HepG2 (cell line): ENCODE results near the gene AIF1. TPM values are rescaled to one million over a fixed set of nuclear protein-coding genes. Genes with fewer than 3 reads are reported as not detected.

Experiments used
- ARID4A ChIP-seq: sonication (generic); formaldehyde crosslinking; IDR thresholded peaks from 2 replicates; pipeline ENCODE4 v1.5.0; 2020; ENCODE audit warnings: mild to moderate bottlenecking, missing genetic modification reagents, borderline replicate concordance
- PRDM10 ChIP-seq: sonication (generic); formaldehyde crosslinking; IDR thresholded peaks from 2 replicates; pipeline ENCODE4 v1.4.0; 2020; ENCODE audit warnings: low read depth, missing genetic modification reagents
- RAD21 ChIP-seq: fragments of 450-650 bp; formaldehyde crosslinking; IDR thresholded peaks from 2 replicates; pipeline ENCODE4 v1.5.0; 2020; ENCODE audit warnings: mild to moderate bottlenecking
- ZFAT ChIP-seq: sonication (generic); formaldehyde crosslinking; conservative IDR thresholded peaks from 2 replicates; pipeline ENCODE4 v1.8.1; 2023; ENCODE audit warnings: missing genetic modification reagents, inconsistent platforms
- ZNF251 ChIP-seq: sonication (generic); formaldehyde crosslinking; IDR thresholded peaks from 2 replicates; pipeline ENCODE4 v1.9.0; 2021; ENCODE audit warnings: mild to moderate bottlenecking, missing genetic modification reagents
- ZNF549 ChIP-seq: sonication (generic); formaldehyde crosslinking; IDR thresholded peaks from 2 replicates; pipeline ENCODE4 v1.5.0; 2020; ENCODE audit warnings: missing genetic modification reagents
- polyA plus RNA-seq, 8 experiments: library from polyadenylated mRNA; depleted of rRNA in 3 of 8; stranded (reverse) in 7 of 8; unstranded in 1 of 8; fragments of >200 nt; fragmentation: Illumina TruSeq in 4 of 8; extraction: Trizol in 4 of 8; gene quantifications; 2 replicates each; pipeline versions ENCODE4 v1.2.1 to v1.2.3, GENCODE V29; 2011 to 2016; ENCODE audit warnings: low read depth in 4 of 8, missing spikeins in 1 of 8, mixed read lengths in 1 of 8; ENCODE audit not compliant: insufficient read depth in 1 of 8
- total RNA-seq, 5 experiments: library from RNA; depleted of rRNA; stranded (reverse); fragments of >200 nt; fragmentation: Illumina TruSeq; extraction: Trizol; gene quantifications; 2 replicates each; pipeline ENCODE4 v1.2.3, GENCODE V29; 2016; ENCODE audit warnings: low read depth in 1 of 5
- TF ChIP-seq, protein P1 (sequence below): sonication (generic); formaldehyde crosslinking; IDR thresholded peaks from 2 replicates; pipeline ENCODE4 v1.5.1; 2020; ENCODE audit warnings: mild to moderate bottlenecking, missing genetic modification reagents
- TF ChIP-seq, protein P2 (sequence below): sonication (generic); formaldehyde crosslinking; IDR thresholded peaks from 2 replicates; pipeline ENCODE4 v1.5.1; 2020; ENCODE audit warnings: mild to moderate bottlenecking, moderate library complexity, missing genetic modification reagents
- TF ChIP-seq, protein P3 (sequence below): sonication (generic); formaldehyde crosslinking; IDR thresholded peaks from 2 replicates; pipeline ENCODE4 v1.4.0; 2020; ENCODE audit warnings: mild to moderate bottlenecking, missing genetic modification reagents
- TF ChIP-seq, protein P4 (sequence below): sonication (generic); formaldehyde crosslinking; IDR thresholded peaks from 2 replicates; pipeline ENCODE4 v1.5.0; 2020; ENCODE audit warnings: missing genetic modification reagents

The AIF1 gene
- total and polyA plus RNA-seq, 2 of the 13 experiments (the other 11 are each of a cell fraction or from before 2014, with no cell fraction given): 1.5 TPM; not detected in 1

- TF ChIP-seq PRDM10 (CRISPR knock-in tag): peak; percentile 49
- TF ChIP-seq, protein P1, sequence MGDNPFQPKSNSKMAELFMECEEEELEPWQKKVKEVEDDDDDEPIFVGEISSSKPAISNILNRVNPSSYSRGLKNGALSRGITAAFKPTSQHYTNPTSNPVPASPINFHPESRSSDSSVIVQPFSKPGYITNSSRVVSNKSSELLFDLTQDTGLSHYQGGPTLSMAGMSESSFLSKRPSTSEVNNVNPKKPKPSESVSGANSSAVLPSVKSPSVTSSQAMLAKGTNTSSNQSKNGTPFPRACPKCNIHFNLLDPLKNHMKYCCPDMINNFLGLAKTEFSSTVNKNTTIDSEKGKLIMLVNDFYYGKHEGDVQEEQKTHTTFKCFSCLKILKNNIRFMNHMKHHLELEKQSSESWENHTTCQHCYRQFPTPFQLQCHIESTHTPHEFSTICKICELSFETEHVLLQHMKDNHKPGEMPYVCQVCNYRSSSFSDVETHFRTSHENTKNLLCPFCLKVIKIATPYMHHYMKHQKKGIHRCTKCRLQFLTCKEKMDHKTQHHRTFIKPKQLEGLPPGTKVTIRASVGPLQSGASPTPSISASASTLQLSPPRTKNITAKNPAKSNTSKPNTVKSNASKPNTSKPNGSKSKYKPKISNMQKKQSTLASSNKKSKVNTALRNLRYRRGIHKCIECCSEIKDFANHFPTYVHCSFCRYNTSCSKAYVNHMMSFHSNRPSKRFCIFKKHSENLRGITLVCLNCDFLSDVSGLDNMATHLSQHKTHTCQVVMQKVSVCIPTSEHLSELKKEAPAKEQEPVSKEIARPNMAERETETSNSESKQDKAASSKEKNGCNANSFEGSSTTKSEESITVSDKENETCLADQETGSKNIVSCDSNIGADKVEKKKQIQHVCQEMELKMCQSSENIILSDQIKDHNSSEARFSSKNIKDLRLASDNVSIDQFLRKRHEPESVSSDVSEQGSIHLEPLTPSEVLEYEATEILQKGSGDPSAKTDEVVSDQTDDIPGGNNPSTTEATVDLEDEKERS (CRISPR knock-in tag): no peak
- TF ChIP-seq, protein P2, sequence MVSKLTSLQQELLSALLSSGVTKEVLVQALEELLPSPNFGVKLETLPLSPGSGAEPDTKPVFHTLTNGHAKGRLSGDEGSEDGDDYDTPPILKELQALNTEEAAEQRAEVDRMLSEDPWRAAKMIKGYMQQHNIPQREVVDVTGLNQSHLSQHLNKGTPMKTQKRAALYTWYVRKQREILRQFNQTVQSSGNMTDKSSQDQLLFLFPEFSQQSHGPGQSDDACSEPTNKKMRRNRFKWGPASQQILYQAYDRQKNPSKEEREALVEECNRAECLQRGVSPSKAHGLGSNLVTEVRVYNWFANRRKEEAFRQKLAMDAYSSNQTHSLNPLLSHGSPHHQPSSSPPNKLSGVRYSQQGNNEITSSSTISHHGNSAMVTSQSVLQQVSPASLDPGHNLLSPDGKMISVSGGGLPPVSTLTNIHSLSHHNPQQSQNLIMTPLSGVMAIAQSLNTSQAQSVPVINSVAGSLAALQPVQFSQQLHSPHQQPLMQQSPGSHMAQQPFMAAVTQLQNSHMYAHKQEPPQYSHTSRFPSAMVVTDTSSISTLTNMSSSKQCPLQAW: no peak
- TF ChIP-seq ZNF549 (CRISPR knock-in tag): no peak
- TF ChIP-seq, protein P3, sequence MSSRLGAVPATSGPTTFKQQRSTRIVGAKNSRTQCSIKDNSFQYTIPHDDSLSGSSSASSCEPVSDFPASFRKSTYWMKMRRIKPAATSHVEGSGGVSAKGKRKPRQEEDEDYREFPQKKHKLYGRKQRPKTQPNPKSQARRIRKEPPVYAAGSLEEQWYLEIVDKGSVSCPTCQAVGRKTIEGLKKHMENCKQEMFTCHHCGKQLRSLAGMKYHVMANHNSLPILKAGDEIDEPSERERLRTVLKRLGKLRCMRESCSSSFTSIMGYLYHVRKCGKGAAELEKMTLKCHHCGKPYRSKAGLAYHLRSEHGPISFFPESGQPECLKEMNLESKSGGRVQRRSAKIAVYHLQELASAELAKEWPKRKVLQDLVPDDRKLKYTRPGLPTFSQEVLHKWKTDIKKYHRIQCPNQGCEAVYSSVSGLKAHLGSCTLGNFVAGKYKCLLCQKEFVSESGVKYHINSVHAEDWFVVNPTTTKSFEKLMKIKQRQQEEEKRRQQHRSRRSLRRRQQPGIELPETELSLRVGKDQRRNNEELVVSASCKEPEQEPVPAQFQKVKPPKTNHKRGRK (CRISPR knock-in tag): no peak
- no peak for TF ChIP-seq ZNF251 (CRISPR knock-in tag)
- TF ChIP-seq RAD21: no peak
- no peak for TF ChIP-seq ARID4A (CRISPR knock-in tag)
- TF ChIP-seq ZFAT (CRISPR knock-in tag): no peak
- TF ChIP-seq, protein P4, sequence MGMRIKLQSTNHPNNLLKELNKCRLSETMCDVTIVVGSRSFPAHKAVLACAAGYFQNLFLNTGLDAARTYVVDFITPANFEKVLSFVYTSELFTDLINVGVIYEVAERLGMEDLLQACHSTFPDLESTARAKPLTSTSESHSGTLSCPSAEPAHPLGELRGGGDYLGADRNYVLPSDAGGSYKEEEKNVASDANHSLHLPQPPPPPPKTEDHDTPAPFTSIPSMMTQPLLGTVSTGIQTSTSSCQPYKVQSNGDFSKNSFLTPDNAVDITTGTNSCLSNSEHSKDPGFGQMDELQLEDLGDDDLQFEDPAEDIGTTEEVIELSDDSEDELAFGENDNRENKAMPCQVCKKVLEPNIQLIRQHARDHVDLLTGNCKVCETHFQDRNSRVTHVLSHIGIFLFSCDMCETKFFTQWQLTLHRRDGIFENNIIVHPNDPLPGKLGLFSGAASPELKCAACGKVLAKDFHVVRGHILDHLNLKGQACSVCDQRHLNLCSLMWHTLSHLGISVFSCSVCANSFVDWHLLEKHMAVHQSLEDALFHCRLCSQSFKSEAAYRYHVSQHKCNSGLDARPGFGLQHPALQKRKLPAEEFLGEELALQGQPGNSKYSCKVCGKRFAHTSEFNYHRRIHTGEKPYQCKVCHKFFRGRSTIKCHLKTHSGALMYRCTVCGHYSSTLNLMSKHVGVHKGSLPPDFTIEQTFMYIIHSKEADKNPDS (CRISPR knock-in tag): no peak
Measured at GRCh38 chr6:31642798-31643570, 27.9 kb downstream of the AIF1 start (continued).
